Lower leg skin (tissue), 3 donors: ENCODE data around the gene FOXD1.

Experiments
- POLR2A ChIP-seq, 2 donors: fragments of 450-650 bp; IDR thresholded peaks; one replicate each; pipeline ENCODE4 v1.6.1; 2016 to 2017; ENCODE audit warnings: antibody characterized with exemption in 2 of 2, mild to moderate bottlenecking in 1 of 2, moderate library complexity in 1 of 2
- TF ChIP-seq, protein P1 (sequence below), 3 donors: fragments of 450-650 bp; IDR thresholded peaks; one replicate each; pipeline ENCODE4 v1.5.1; 2016; ENCODE audit warnings: antibody characterized with exemption in 3 of 3, mild to moderate bottlenecking in 3 of 3, moderate library complexity in 2 of 3

DNA sequence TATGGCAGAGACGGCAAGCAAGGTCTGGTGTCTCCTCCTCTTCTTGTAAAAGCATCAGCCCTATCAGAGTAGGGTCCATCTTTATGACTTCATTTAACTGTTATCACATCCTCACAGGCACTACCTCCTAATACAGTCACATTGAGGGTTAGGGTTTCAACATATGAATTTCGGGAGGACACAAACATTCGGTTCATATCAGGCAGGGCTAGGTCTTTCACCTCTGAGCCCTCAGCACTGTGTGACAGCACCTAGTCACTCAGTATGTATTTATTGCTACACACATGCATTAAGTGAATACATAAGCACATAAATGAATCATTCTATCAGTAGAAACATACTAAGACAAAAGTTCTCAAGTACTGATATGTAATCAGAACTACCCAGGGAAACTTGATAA lies 40.2 kb upstream of the FOXD1 start:
- TF ChIP-seq, protein P1, sequence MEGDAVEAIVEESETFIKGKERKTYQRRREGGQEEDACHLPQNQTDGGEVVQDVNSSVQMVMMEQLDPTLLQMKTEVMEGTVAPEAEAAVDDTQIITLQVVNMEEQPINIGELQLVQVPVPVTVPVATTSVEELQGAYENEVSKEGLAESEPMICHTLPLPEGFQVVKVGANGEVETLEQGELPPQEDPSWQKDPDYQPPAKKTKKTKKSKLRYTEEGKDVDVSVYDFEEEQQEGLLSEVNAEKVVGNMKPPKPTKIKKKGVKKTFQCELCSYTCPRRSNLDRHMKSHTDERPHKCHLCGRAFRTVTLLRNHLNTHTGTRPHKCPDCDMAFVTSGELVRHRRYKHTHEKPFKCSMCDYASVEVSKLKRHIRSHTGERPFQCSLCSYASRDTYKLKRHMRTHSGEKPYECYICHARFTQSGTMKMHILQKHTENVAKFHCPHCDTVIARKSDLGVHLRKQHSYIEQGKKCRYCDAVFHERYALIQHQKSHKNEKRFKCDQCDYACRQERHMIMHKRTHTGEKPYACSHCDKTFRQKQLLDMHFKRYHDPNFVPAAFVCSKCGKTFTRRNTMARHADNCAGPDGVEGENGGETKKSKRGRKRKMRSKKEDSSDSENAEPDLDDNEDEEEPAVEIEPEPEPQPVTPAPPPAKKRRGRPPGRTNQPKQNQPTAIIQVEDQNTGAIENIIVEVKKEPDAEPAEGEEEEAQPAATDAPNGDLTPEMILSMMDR (IDR thresholded peaks at IDR 0.05): no peak
- TF ChIP-seq POLR2A (IDR thresholded peaks at IDR 0.05): no peak
